HS-27A (cell line): Measurements from ENCODE around the gene DR1.
"Not testable (repeated sequence)": the region's sequence is repeated elsewhere in the genome, so short reads cannot be mapped to it uniquely, and the experiment has no call there.

Experiments used
- DNase-seq: peaks from one replicate; pipeline ENCODE4 v3.0.0-alpha.2; 2012; ENCODE audit warnings: low read depth, missing footprints

Gene DR1

DNA sequence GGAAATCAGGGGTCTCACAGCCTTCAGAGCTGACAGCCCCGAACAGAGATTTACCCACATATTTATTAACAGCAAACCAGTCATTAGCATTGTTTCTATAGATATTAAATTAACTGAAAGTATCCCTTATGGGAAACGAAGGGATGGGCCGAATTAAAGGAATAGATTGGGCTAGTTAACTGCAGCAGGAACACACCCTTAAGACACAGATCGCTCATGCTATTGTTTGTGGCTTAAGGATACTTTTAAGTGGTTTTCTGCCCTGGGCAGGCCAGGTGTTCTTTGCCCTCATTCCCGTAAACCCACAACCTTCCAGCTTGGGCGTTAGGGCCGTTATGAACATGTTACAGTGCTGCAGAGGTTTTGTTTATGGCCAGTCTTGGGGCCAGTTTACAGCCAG is 40.6 kb downstream of the DR1 start:
- not testable (repeated sequence) for DNase-seq

GRCh38 chr1:93394514-93394913 is 48.8 kb downstream of the DR1 start:
- DNase-seq = no peak

DNA sequence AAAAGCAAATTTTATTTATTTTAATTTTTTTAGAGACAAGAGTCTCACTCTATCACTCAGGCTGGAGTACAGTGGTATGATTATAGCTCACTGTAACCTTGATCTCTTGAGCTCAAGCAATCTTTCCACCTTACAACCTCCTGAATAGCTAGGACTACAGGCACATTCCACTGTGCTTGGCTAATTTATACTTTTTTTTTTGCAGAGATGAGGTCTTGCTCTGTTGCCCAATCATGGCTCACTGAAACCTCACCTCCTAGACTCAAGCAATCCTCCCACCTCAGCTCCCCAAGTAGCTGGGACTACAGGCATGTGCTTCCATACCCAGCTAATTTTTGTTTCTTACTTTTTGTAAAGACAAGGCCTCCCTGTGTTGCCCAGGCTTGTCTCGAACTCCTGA is 49.5 kb downstream of the DR1 start:
- DNase-seq = no peak

DNA sequence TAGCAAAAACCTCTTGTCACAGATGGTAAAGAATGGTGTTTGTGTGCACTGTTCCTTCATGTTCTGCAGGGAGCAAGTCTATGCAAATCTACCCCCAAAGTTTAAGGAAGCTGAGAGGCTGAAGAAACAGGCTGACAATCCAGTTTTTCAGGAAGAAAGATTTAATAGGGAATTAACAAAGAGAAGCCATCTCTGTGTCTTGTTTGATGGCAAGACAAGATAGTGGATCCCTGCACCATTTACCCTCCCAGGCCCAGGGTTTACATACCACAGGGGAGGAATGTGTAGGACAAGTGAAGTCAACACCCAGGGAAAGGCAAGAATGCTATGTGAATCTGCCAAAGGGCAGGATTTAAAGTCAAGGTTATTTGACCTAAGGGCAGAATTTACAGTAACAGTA is 54.1 kb downstream of the DR1 start:
- DNase-seq = no peak

DNA sequence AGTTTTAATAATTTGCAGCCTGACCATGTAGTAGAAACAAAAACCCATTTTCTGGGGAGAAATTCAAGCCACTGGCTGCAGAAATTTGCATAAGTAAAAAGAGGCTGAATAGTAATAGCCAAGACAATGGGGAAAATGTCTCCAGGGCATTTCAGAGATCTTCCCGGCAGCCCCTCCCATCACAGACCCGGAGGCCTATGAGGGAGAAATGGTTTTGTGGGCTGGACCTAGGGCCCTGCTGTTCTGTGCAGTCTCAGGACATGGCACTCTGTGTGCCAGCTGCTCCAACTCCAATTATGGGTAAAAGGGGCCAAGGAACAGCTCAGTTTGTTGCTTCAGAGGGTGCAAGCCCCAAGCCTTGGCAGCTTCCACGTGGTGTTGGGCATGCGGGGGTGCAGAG is 62.5 kb downstream of the DR1 start:
- no peak for DNase-seq

DNA sequence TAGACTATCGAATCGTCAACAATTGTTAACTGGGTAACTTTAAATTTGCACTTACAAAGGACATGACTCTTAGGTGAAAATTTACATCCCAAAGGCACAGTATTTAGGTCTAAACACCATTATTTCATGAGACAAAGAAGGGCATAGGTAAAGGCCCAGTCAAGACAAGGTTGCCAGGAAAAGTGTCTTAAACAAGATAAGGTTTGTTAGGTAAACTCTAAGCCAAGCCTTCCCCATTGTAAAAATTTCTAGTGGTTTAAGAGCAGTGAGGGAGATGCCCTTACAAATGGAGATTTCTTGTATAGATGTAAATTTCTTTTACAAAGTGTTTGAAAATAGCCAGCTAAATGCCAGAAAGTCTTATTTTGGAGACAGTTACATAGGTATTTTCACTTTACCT is 65.3 kb downstream of the DR1 start:
- no peak for DNase-seq

DNA sequence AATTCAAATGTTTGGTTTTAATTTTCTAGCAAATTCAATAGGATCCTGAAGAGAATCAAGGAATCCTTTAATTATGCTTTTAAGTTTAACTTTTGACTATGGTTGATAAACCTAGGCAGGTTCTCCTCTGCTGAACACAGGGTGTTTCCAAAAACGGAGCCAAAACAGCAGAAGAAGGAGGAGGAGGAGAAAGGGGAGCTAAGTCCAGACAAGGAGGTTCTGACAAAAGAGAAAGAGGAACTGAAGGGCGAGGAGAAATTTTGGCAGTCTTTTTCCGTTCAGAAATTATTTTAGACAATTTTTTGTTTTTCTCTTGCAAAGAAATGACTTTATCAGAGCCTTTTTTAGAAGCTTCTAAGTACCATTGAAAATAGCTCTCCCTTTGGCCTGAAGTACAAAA is 69.0 kb downstream of the DR1 start:
- DNase-seq = no peak

DNA sequence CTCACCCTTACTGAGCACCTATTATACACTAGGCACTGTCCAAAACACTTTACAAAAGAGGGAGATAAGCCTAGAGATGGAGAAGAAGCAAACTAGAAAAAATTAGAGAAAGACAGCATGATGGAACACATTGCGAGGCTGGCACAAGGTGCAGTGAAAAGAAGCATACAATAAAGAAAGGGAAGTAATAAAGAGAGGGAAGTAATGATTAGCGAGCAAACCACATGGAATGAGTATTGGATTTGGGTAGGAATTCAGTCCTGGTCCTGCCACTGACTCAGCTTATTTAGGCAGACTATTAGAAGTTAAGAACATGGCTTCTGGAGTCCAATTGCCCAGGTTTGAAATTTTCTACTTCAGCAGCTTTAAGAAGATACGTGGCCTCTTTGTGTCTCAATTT is 69.6 kb downstream of the DR1 start:
- no peak for DNase-seq

GRCh38 chr1:93416183-93416582 is 70.5 kb downstream of the DR1 start:
- no peak for DNase-seq
